GM18508 (cell line): ENCODE measurements around the gene NCOA1.

Experiments
- ATAC-seq: cut with Tn5 transposase; IDR thresholded peaks from one replicate; pipeline ENCODE4 v1.9.1; 2021; ENCODE audit warnings: moderate number of reproducible peaks; ENCODE audit not compliant: insufficient read depth, unreplicated experiment

The NCOA1 gene

DNA sequence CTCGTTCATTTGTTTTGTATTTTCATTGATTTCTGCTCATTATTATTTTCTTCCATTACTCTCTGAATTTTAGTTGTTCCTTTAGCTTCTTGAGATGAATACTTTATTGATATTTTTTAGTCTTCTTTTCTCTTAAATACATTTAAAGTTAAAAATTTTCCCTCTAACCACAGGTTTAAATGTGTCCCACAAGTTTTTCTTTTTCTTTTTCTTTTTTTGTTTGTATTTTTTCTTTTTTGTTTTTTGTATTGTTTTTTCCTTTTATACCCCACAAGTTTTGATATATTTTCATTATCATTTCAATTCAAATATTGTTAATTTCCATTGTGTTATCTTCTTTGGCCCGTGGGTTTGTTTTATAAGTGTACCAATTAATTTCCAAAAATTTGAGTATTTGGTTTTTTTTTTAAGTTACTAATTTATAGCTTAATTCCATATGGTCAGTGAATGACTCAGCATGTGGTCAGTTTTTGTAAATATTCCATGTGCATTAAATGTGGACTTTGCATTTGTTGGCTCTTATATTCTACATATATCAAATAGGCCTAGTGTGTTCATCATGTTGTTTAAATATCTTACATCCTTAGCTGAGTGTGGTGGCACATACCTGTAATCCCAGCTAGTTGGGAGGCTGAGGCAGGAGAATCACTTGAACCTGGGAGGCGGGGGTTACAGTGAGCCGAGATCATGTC, 318.4 kb downstream of the NCOA1 start:
- ATAC-seq: no peak

DNA sequence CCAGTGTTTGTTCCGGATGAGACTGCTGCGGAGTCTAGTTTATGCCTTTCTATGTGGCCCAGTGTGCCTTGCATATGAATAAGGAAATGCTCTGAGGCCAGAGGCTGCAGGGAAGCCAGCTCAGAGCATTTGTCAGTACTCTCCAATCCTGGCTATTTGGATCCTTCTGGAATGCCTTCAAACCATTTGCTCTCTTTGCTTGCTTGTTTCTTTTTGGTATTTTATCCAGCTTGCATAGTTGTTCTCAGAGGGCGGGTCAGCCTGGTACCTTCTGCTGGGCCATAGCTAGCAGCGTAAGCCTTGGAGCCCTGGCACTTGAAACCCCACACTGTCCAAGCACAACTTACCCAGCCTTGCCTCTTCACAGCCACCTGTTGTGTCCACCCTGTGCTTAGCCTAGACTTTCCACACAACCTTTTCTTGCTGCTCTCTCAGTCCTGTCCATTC, 322.7 kb downstream of the NCOA1 start:
- ATAC-seq: no peak

- ATAC-seq: no peak
These were observed 323.5 kb downstream of the NCOA1 start for GRCh38 chr2:24814516-24814915.

DNA sequence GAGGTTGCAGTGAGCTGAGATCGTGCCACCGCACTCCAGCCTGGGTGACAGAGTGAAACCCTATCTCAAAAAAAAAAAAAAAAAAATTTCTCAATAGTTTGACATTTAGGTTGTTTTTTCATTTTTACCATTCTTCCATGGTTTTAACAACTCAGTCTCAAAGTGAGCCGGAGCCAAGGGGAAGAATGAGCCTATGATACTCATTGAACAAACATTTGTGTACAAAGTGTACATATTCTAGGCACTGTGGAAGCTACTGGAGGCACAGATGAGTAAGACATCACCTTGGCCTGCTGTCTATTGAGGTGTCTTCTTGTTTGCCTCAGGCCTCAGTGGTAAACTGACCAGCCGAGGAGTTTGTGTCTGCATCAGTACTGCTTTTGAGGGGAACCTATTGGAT, 324.1 kb downstream of the NCOA1 start:
- no peak for ATAC-seq

- no peak for ATAC-seq
These were observed 325.4 kb downstream of the NCOA1 start for GRCh38 chr2:24816404-24816803.

GRCh38 chr2:24816884-24817283, 325.8 kb downstream of the NCOA1 start:
- no peak for ATAC-seq

DNA sequence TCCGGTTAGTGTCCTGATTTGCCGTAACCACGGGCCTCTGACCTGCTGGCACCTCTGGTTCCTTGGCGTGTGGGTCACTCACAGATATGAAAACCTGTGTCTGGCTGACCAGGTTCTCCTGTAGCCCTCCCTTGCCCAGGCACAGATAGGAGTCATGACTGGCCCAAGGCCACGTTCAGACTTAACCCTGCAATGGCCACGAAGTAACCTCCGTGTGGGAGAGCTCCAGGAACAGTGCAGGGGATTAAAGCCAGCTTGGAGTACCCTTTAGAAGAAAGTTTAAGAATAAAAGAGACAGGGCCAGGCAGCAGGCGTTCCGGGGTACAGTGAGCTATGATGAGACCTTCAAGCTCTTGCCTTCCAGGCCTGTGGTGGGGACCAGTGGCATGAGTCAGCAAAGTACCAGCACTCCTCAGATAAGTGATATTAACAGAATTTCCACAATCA, 327.7 kb downstream of the NCOA1 start:
- no peak for ATAC-seq

GRCh38 chr2:24819442-24820174, 328.6 kb downstream of the NCOA1 start:
- ATAC-seq: no peak

GRCh38 chr2:24820175-24820513, 329.1 kb downstream of the NCOA1 start:
- no peak for ATAC-seq
